ENCODE results near the gene APOBEC3B.
"Not testable (repeated sequence)": the region's sequence is repeated elsewhere in the genome, so short reads cannot be mapped to it uniquely, and the experiment has no call there.

APOBEC3B gene

GRCh38 chr22:38959590-38959989 is 22.6 kb upstream of the APOBEC3B start:
- H3K9me2 ChIP-seq (ENCODE audit: low read depth, low read length) = no peaks in the 10 kb centered on the region
- no peaks in the 10 kb centered on the region for H4K20me1 ChIP-seq (ENCODE audit: insufficient read depth, low read length)
- H3K9ac ChIP-seq (ENCODE audit: low read length) = no peak overlapping the region
- H3K79me2 ChIP-seq (ENCODE audit: insufficient read depth, low read length) = no peaks in the 10 kb centered on the region
- no peak overlapping the region for H3K4me3 ChIP-seq (ENCODE audit: low read depth, low read length, poor library complexity, severe bottlenecking)
- no peak overlapping the region for H3K27ac ChIP-seq (ENCODE audit: low read depth, low read length, poor library complexity, severe bottlenecking)
- TF ChIP-seq EZH2 (IDR thresholded peaks at IDR 0.05; ENCODE audit: borderline replicate concordance, low read length) (no peak), CTCF (IDR thresholded peaks at IDR 0.05; ENCODE audit: low read length) (no peak)
- H3K36me3 ChIP-seq (ENCODE audit: insufficient read depth, low read length) = no peaks in the 10 kb centered on the region
- H3K27me3 ChIP-seq (ENCODE audit: insufficient read depth, low read length) = 0 out of 2 replicates have a peak, but pooled peaks cover 3% of the 10 kb centered on the region
- no peak overlapping the region for H3K4me2 ChIP-seq (ENCODE audit: low read length)
- no peaks in the 10 kb centered on the region for H3K9me3 ChIP-seq (ENCODE audit: low read length)
- no peaks in the 10 kb centered on the region for H3K4me1 ChIP-seq (ENCODE audit: insufficient read depth, low read length, severe bottlenecking)
- no peaks in the 10 kb centered on the region for H3F3A ChIP-seq (ENCODE audit: insufficient read depth, low read length)
- no peak overlapping the region for H2AFZ ChIP-seq (ENCODE audit: low read length)

GRCh38 chr22:38960673-38961072 is 21.5 kb upstream of the APOBEC3B start:
- H3F3A ChIP-seq (ENCODE audit: insufficient read depth, low read length); H3K9me2 ChIP-seq (ENCODE audit: low read depth, low read length); H3K36me3 ChIP-seq (ENCODE audit: insufficient read depth, low read length); H2AFZ ChIP-seq (ENCODE audit: low read length); H3K27me3 ChIP-seq (ENCODE audit: insufficient read depth, low read length); H3K9me3 ChIP-seq (ENCODE audit: low read length); H3K79me2 ChIP-seq (ENCODE audit: insufficient read depth, low read length); H4K20me1 ChIP-seq (ENCODE audit: insufficient read depth, low read length); H3K4me1 ChIP-seq (ENCODE audit: insufficient read depth, low read length, severe bottlenecking); H3K4me3 ChIP-seq (ENCODE audit: low read depth, low read length, poor library complexity, severe bottlenecking); H3K27ac ChIP-seq (ENCODE audit: low read depth, low read length, poor library complexity, severe bottlenecking); H3K4me2 ChIP-seq (ENCODE audit: low read length); H3K9ac ChIP-seq (ENCODE audit: low read length): not testable (repeated sequence)

- H3K9me3 ChIP-seq (ENCODE audit: low read length); H3K36me3 ChIP-seq (ENCODE audit: insufficient read depth, low read length); H3K4me3 ChIP-seq (ENCODE audit: low read depth, low read length, poor library complexity, severe bottlenecking); H3K79me2 ChIP-seq (ENCODE audit: insufficient read depth, low read length); H3F3A ChIP-seq (ENCODE audit: insufficient read depth, low read length); H3K9me2 ChIP-seq (ENCODE audit: low read depth, low read length); H3K27ac ChIP-seq (ENCODE audit: low read depth, low read length, poor library complexity, severe bottlenecking); H3K4me2 ChIP-seq (ENCODE audit: low read length); H3K4me1 ChIP-seq (ENCODE audit: insufficient read depth, low read length, severe bottlenecking); H2AFZ ChIP-seq (ENCODE audit: low read length); H3K9ac ChIP-seq (ENCODE audit: low read length); H4K20me1 ChIP-seq (ENCODE audit: insufficient read depth, low read length); H3K27me3 ChIP-seq (ENCODE audit: insufficient read depth, low read length): not testable (repeated sequence)
Measured at GRCh38 chr22:38963291-38963738, 18.8 kb upstream of the APOBEC3B start.

- Histone ChIP-seq H3K4me1 (ENCODE audit: insufficient read depth, low read length, severe bottlenecking) (no peaks in the 10 kb centered on the region), H3K27ac (ENCODE audit: low read depth, low read length, poor library complexity, severe bottlenecking) (no peak overlapping the region), H2AFZ (ENCODE audit: low read length) (no peak overlapping the region), H3K79me2 (ENCODE audit: insufficient read depth, low read length) (no peaks in the 10 kb centered on the region), H3K36me3 (ENCODE audit: insufficient read depth, low read length) (no peaks in the 10 kb centered on the region), H4K20me1 (ENCODE audit: insufficient read depth, low read length) (no peaks in the 10 kb centered on the region), H3F3A (ENCODE audit: insufficient read depth, low read length) (no peaks in the 10 kb centered on the region), H3K9me2 (ENCODE audit: low read depth, low read length) (no peaks in the 10 kb centered on the region), H3K27me3 (ENCODE audit: insufficient read depth, low read length) (no peaks in the 10 kb centered on the region; the same call in 1 of the 2 replicates), H3K9me3 (ENCODE audit: low read length) (no peaks in the 10 kb centered on the region), H3K4me2 (ENCODE audit: low read length) (no peak overlapping the region), H3K9ac (ENCODE audit: low read length) (no peak overlapping the region), H3K4me3 (ENCODE audit: low read depth, low read length, poor library complexity, severe bottlenecking) (no peak overlapping the region)
- TF ChIP-seq CTCF (IDR thresholded peaks at IDR 0.05; ENCODE audit: low read length) (no peak), EZH2 (IDR thresholded peaks at IDR 0.05; ENCODE audit: borderline replicate concordance, low read length) (no peak)
Measured at GRCh38 chr22:38963872-38964271, 18.3 kb upstream of the APOBEC3B start.

Data from OCI-LY1 (cell line).